ENCODE data around the gene FAM193B. TPM values are rescaled to one million over a fixed set of nuclear protein-coding genes. Genes with fewer than 3 reads are reported as not detected.
A peak's percentile ranks its signal among the peaks of the same experiment; 100 is the strongest.
"Not testable (repeated sequence)": the region's sequence is repeated elsewhere in the genome, so short reads cannot be mapped to it uniquely, and the experiment has no call there.

The FAM193B gene
- total RNA-seq, 1 donor from 2014 or later: 32.1 TPM

- no peak for DNase-seq
These were observed 21.8 kb upstream of the FAM193B start for GRCh38 chr5:177576169-177576568.

GRCh38 chr5:177575488-177575887, 21.1 kb upstream of the FAM193B start:
- DNase-seq: no peak

- DNase-seq: no peak
These were observed 15.5 kb upstream of the FAM193B start for GRCh38 chr5:177569894-177570293.

GRCh38 chr5:177568326-177568725, 14.0 kb upstream of the FAM193B start:
- no peak for DNase-seq

- DNase-seq: no peak
These were observed 10.7 kb upstream of the FAM193B start for GRCh38 chr5:177565046-177565445.

DNA sequence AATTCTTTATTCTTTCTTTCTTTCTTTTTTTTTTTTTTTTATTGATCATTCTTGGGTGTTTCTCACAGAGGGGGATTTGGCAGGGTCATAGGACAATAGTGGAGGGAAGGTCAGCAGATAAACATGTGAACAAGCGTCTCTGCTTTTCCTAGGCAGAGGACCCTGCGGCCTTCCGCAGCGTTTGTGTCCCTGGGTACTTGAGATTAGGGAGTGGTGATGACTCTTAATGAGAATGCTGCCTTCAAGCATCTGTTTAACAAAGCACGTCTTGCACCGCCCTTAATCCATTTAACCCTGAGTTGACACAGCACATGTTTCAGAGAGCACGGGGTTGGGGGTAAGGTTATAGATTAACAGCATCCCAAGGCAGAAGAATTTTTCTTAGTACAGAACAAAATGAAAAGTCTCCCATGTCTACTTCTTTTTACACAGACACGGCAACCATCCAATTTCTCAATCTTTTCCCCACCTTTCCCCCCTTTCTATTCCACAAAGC, 5.1 kb upstream of the FAM193B start:
- DNase-seq: not testable (repeated sequence)

DNA sequence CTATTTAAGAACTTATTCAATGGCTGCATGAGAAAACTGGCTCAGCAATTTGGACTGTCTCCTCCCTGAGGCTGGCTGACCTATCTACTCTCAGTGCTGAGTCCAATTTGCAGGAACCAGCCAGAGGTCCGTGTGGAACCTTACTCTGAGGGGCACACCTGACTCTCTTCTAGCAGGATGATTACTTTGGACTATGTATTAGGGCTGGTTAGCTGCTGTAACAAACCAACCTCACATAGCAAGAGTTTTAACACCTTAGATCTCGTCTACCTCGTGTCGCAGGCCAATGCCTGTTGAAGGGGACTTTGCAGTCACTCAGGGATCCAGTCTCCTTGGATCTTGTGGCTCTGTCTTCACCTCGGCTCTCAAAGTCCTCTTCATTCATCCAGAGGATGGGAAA, 3.4 kb upstream of the FAM193B start:
- DNase-seq: no peak

DNA sequence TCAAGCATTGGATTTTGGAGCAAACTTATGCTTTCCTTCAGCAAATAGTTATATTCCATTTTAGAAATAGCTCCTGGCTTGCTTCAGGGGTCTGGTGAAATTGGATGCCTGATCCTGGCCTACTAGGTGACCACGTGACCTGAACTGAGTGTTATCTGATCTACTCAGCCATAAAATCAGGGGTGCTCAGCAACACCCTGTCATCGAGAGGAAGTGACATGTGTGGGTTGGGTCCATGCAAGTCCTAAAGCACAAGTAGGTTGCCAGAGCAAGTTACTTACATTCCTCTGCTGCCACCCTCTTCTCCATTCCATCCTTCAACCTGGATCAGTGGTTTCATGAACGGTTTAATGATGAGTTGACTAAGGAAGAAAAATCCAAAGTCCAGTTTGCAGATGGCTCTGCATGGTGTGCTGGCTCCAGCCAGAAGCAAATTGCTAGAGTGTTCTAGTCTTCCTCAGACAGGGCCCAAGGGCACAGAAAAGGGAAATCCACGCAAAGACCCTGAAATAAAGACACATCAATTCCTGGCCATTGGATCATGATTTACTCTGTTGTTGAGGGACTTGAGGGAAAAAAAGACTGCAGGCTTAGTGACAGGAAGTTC, 2.8 kb upstream of the FAM193B start:
- no peak for DNase-seq

GRCh38 chr5:177555665-177556064, 1.3 kb upstream of the FAM193B start:
- no peak for DNase-seq

GRCh38 chr5:177555228-177555627, 865 bp upstream of the FAM193B start:
- DNase-seq: no peak

DNA sequence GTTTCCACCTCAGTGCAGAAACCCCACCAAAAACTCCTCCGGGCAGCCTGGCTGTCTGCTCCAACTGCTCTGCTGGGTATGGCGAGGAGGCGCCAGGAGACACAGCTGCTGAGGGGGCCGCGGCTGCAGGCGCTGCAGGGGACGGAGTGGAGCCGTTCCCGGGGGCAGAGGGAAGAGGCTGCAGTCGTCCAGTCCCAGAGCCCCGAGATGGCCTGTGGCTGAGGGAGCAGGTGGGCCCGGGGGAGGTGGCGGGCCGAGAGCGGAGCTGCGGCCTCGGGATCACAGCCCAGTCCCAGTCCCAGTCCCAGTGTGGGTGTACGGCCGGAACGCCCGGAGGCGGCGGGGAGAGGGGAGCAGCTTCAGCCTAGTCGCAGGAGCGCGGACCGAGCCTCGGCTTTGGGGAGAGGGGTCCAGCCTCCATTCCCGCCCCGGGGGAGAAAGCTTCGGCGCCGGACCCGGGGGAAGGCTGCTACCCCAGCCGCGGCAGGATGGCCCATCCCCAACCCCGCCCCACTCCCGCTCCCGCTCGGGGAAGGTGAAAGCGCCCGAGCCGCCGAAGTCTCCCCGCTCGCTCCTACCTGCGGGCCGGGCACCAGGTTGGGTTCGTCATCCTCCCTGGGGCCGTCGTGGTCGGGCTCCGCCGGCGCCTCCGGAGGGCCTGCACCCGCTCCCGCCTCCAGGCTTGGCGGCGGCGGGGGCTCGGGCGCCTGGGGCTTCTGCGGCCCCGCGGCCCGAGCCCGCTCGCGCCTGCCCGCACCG, 513 bp downstream of the FAM193B start:
- peak; percentile 45 for DNase-seq

GRCh38 chr5:177552839-177553455, 1.4 kb downstream of the FAM193B start:
- DNase-seq: no peak

- no peak for DNase-seq
These were observed 4.2 kb downstream of the FAM193B start for GRCh38 chr5:177550122-177550521.

GRCh38 chr5:177548495-177548894, 5.9 kb downstream of the FAM193B start:
- no peak for DNase-seq

GRCh38 chr5:177547736-177548135, 6.6 kb downstream of the FAM193B start:
- no peak for DNase-seq

GRCh38 chr5:177546258-177546741, 8.1 kb downstream of the FAM193B start:
- DNase-seq: peak; percentile 49

- DNase-seq: no peak
These were observed 8.7 kb downstream of the FAM193B start for GRCh38 chr5:177545487-177546257.

- DNase-seq: no peak
These were observed 11.4 kb downstream of the FAM193B start for GRCh38 chr5:177542816-177543465.

DNA sequence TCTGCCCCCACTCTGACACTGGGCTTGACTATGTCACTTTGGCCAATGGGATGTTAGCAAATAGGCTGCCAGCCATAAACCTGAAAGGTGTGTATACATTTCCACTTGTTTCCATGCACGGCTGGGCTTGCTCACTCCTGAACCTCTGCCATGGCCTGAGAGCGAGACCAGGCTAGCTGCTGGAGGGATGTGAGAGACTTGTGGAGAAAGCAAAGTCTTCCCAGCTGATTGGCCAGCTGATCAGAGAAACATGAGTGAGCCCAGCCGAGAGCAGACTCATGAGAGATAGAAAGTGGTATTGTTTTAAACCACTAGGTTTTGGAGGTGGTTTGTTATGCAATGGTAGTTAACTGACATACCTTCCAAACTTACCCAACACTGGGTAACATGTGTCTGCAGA, 13.9 kb downstream of the FAM193B start:
- DNase-seq: no peak

- no peak for DNase-seq
These were observed 15.0 kb downstream of the FAM193B start for GRCh38 chr5:177539411-177539810.

DNA sequence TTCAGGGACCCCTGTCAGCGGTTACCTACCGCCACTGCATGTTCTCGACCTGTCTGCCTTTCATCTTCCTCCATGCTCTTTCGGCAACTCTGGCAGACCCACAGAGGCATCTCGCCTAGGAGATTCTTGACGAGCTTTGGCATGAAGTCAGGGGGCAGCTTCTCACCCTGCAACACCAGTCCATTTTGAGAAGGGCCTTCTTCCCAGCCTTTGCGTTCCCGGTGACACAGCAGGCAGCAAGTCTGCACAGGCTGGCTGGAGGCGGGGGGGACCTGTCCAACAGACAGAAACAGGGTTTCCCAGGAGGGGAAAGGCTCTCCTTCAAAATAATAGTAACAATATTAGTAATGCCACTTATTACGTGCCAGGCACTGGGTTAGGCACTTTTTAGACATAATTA, 15.5 kb downstream of the FAM193B start:
- no peak for DNase-seq

Measured in occipital lobe (tissue), 2 donors.